ENCODE results near the gene COL23A1. TPM values are rescaled to one million over a fixed set of nuclear protein-coding genes. Genes with fewer than 3 reads are reported as not detected.
A peak's percentile ranks its signal among the peaks of the same experiment; 100 is the strongest.

COL23A1 gene
- total and polyA plus RNA-seq, 8 donors = 0.52 to 9.5 (median 7.5) TPM

- Histone ChIP-seq H3K4me1 (peaks cover 0 to 5% of the 10 kb centered on the region in 2 donors), H3K27me3 (peaks cover 22 to 52% of the 10 kb centered on the region in 2 donors), H3K9me3 (peaks cover 0 to 2% of the 10 kb centered on the region in 2 donors), H3K4me3 (peak overlapping the region in 1 of 2 donors; percentile 19), H3K27ac (no peak overlapping the region), H3K36me3 (no peaks in the 10 kb centered on the region)
- intact Hi-C loops (cut with DNase I) = no loop called here
- no peak for DNase-seq
- no peak for TF ChIP-seq CTCF (IDR thresholded peaks at IDR 0.05)
- no peak for ATAC-seq
Observed at GRCh38 chr5:178577376-178577839, 12.8 kb downstream of the COL23A1 start.

- Histone ChIP-seq H3K27me3 (peaks cover 22 to 52% of the 10 kb centered on the region in 2 donors), H3K9me3 (peaks cover 0 to 2% of the 10 kb centered on the region in 2 donors), H3K36me3 (no peaks in the 10 kb centered on the region), H3K27ac (no peak overlapping the region), H3K4me3 (peak overlapping the region; percentile 13 to 19), H3K4me1 (peaks cover 0 to 5% of the 10 kb centered on the region in 2 donors)
- intact Hi-C loops (cut with DNase I) = no loop called here
- no peak for TF ChIP-seq CTCF (IDR thresholded peaks at IDR 0.05)
- DNase-seq (peak in 2 of 4 donors; percentile 47 to 60), ATAC-seq (peak; percentile 38)
Observed at GRCh38 chr5:178576591-178577351, 13.4 kb downstream of the COL23A1 start.

- no peak for ATAC-seq
- intact Hi-C loops (cut with DNase I) = no loop called here
Observed at GRCh38 chr5:178573216-178573615, 17.0 kb downstream of the COL23A1 start.

GRCh38 chr5:178572617-178573016 is 17.6 kb downstream of the COL23A1 start:
- Histone ChIP-seq H3K36me3 (no peaks in the 10 kb centered on the region), H3K27ac (no peak overlapping the region), H3K4me3 (no peak overlapping the region), H3K9me3 (peaks cover 0 to 2% of the 10 kb centered on the region in 2 donors), H3K4me1 (peaks cover 0 to 5% of the 10 kb centered on the region in 2 donors), H3K27me3 (peaks cover 20 to 29% of the 10 kb centered on the region in 2 donors)
- DNase-seq (no peak), ATAC-seq (no peak)
- intact Hi-C loops (cut with DNase I) = no loop called here
- no peak for TF ChIP-seq CTCF (IDR thresholded peaks at IDR 0.05)

More at GRCh38 chr5:178573216-178573615, 17.0 kb downstream of the COL23A1 start:
- Histone ChIP-seq H3K36me3 (no peaks in the 10 kb centered on the region), H3K27me3 (peaks cover 22 to 35% of the 10 kb centered on the region in 2 donors), H3K9me3 (peaks cover 0 to 2% of the 10 kb centered on the region in 2 donors), H3K4me3 (no peak overlapping the region), H3K4me1 (peaks cover 0 to 5% of the 10 kb centered on the region in 2 donors), H3K27ac (no peak overlapping the region)
- TF ChIP-seq CTCF (IDR thresholded peaks at IDR 0.05) = no peak
- DNase-seq = no peak

- TF ChIP-seq CTCF (IDR thresholded peaks at IDR 0.05) = no peak
- H3K4me1 ChIP-seq = no peaks in the 10 kb centered on the region
- H3K9me3 ChIP-seq = peaks cover 0 to 2% of the 10 kb centered on the region in 2 donors
- peaks cover 0 to 9% of the 10 kb centered on the region in 2 donors for H3K27me3 ChIP-seq
- intact Hi-C loops (cut with DNase I) = no loop called here
- ATAC-seq = no peak
- DNase-seq = no peak
- no peak overlapping the region for H3K27ac ChIP-seq
- H3K4me3 ChIP-seq = no peak overlapping the region
- no peaks in the 10 kb centered on the region for H3K36me3 ChIP-seq
Observed at GRCh38 chr5:178569485-178569884, 20.7 kb downstream of the COL23A1 start.
